GM20431 (cell line): ENCODE data around the gene BBS4.
"Not testable (repeated sequence)": the region's sequence is repeated elsewhere in the genome, so short reads cannot be mapped to it uniquely, and the experiment has no call there.

Experiments
- in situ Hi-C: fragments of 300-500 bp; cut with MseI, MboI; formaldehyde crosslinking; loops from one replicate; pipeline ENCODE4 v1.15.0; 2020; ENCODE audit warnings: low sequenced_read_pairs; ENCODE audit not compliant: unreplicated experiment

BBS4 gene

GRCh38 chr15:72685925-72686794 is at the start of gene BBS4, which contains the start of gene HIGD2B:
TSS of gene BBS4 (plus strand) at chr15:72686207. CDS start at chr15:72686228, 21 bp downstream.
TSS of gene HIGD2B (minus strand) at chr15:72686182. CDS start at chr15:72676374, 9,808 bp downstream.
- in situ Hi-C loops = no loop called here

- in situ Hi-C loops = not testable (repeated sequence)
Measured at GRCh38 chr15:72636519-72637282, 49.3 kb upstream of the BBS4 start.

GRCh38 chr15:72639759-72640483 is 46.1 kb upstream of the BBS4 start:
- in situ Hi-C loops = not testable (repeated sequence)

- in situ Hi-C loops = not testable (repeated sequence)
Measured at GRCh38 chr15:72642271-72642670, 43.7 kb upstream of the BBS4 start.

GRCh38 chr15:72648631-72649253 is 37.3 kb upstream of the BBS4 start:
- in situ Hi-C loops = not testable (repeated sequence)

GRCh38 chr15:72654397-72654796 is 31.6 kb upstream of the BBS4 start, which contains the start of gene GOLGA6B:
TSS of gene GOLGA6B (plus strand) at chr15:72654697. CDS start at chr15:72654738, 41 bp downstream.
- in situ Hi-C loops = not testable (repeated sequence)

- in situ Hi-C loops = not testable (repeated sequence)
Measured at GRCh38 chr15:72656014-72656413, 30.0 kb upstream of the BBS4 start.

- in situ Hi-C loops = not testable (repeated sequence)
Measured at GRCh38 chr15:72661081-72661480, 24.9 kb upstream of the BBS4 start.

GRCh38 chr15:72663931-72664330 is 22.1 kb upstream of the BBS4 start:
- in situ Hi-C loops = not testable (repeated sequence)

GRCh38 chr15:72665706-72666105 is 20.3 kb upstream of the BBS4 start:
- in situ Hi-C loops = not testable (repeated sequence)

- in situ Hi-C loops = not testable (repeated sequence)
Measured at GRCh38 chr15:72669803-72670202, 16.2 kb upstream of the BBS4 start.

- in situ Hi-C loops = not testable (repeated sequence)
Measured at GRCh38 chr15:72670656-72671352, 15.2 kb upstream of the BBS4 start.

GRCh38 chr15:72671525-72671924 is 14.5 kb upstream of the BBS4 start:
- in situ Hi-C loops = no loop called here

GRCh38 chr15:72676838-72677237 is 9.2 kb upstream of the BBS4 start:
- in situ Hi-C loops = no loop called here

- in situ Hi-C loops = no loop called here
Measured at GRCh38 chr15:72680931-72681330, 5.1 kb upstream of the BBS4 start.

- in situ Hi-C loops = no loop called here
Measured at GRCh38 chr15:72682772-72683171, 3.2 kb upstream of the BBS4 start.

- in situ Hi-C loops = no loop called here
Measured at GRCh38 chr15:72685301-72685924, 594 bp upstream of the BBS4 start.

GRCh38 chr15:72688697-72689096 is 2.7 kb downstream of the BBS4 start:
- in situ Hi-C loops = no loop called here

- in situ Hi-C loops = no loop called here
Measured at GRCh38 chr15:72690938-72691337, 4.9 kb downstream of the BBS4 start.
